SK-N-SH treated with all-trans-retinoic acid at 6 μM for 48 hours (cell line): ENCODE data around the gene NELFCD.

ENCODE experiments used
- ATAC-seq: fragments of 200-7000 bp; cut with Tn5 transposase; 3 replicates; pipeline ENCODE4 v1.9.1; 2020; ENCODE audit warnings: mild to moderate bottlenecking, moderate library complexity
- ARNTL ChIP-seq: fragments of 450-650 bp; formaldehyde crosslinking; IDR thresholded peaks from 2 replicates; pipeline ENCODE4 v1.5.0; 2020; ENCODE audit warnings: low read depth, mild to moderate bottlenecking, moderate library complexity, borderline replicate concordance
- BACH2 ChIP-seq: fragments of 250-450 bp; sonication (Bioruptor Pico); IDR thresholded peaks from 2 replicates; pipeline ENCODE4 v1.9.0; 2021; ENCODE audit warnings: mild to moderate bottlenecking, borderline replicate concordance
- CREB5 ChIP-seq: fragments of 250-450 bp; sonication (Bioruptor Pico); IDR thresholded peaks from 2 replicates; pipeline ENCODE4 v1.5.1; 2020; ENCODE audit warnings: low read depth, mild to moderate bottlenecking, moderate library complexity
- CSDC2 ChIP-seq: fragments of 250-450 bp; sonication (Bioruptor Pico); IDR thresholded peaks from 2 replicates; pipeline ENCODE4 v1.5.0; 2020; ENCODE audit warnings: mild to moderate bottlenecking, moderate library complexity
- CSRNP3 ChIP-seq: fragments of 250-450 bp; sonication (Bioruptor Pico); IDR thresholded peaks from 2 replicates; pipeline ENCODE4 v1.5.1; 2021; ENCODE audit warnings: mild to moderate bottlenecking, moderate library complexity
- ESRRG ChIP-seq: fragments of 250-450 bp; sonication (Bioruptor Pico); IDR thresholded peaks from 2 replicates; pipeline ENCODE4 v1.6.1; 2021; ENCODE audit warnings: mild to moderate bottlenecking
- GLIS3 ChIP-seq: fragments of 250-450 bp; sonication (Bioruptor Pico); IDR thresholded peaks from 2 replicates; pipeline ENCODE4 v1.5.0; 2020; ENCODE audit warnings: mild to moderate bottlenecking, moderate library complexity
- ISL1 ChIP-seq: fragments of 250-450 bp; sonication (Bioruptor Pico); IDR thresholded peaks from 2 replicates; pipeline ENCODE4 v2.1.2; 2022; ENCODE audit warnings: mild to moderate bottlenecking, moderate library complexity
- OSR1 ChIP-seq: fragments of 250-450 bp; sonication (Bioruptor Pico); IDR thresholded peaks from 2 replicates; pipeline ENCODE4 v1.8.0; 2022; ENCODE audit warnings: moderate library complexity, mild to moderate bottlenecking, inconsistent platforms
- POU6F1 ChIP-seq: fragments of 250-450 bp; sonication (Bioruptor Pico); IDR thresholded peaks from 2 replicates; pipeline ENCODE4 v1.8.0; 2021; ENCODE audit warnings: low read depth, mild to moderate bottlenecking, moderate library complexity, borderline replicate concordance
- PPARA ChIP-seq: fragments of 250-450 bp; sonication (Bioruptor Pico); IDR thresholded peaks from 2 replicates; pipeline ENCODE4 v1.5.0; 2020; ENCODE audit warnings: mild to moderate bottlenecking, borderline replicate concordance
- RARB ChIP-seq: fragments of 250-450 bp; sonication (Bioruptor Pico); IDR thresholded peaks from 2 replicates; pipeline ENCODE4 v1.8.0; 2021; ENCODE audit warnings: mild to moderate bottlenecking, moderate library complexity
- TSHZ2 ChIP-seq: fragments of 250-450 bp; sonication (Bioruptor Pico); IDR thresholded peaks from 2 replicates; pipeline ENCODE4 v1.5.0; 2020; ENCODE audit warnings: mild to moderate bottlenecking, moderate library complexity
- ZC3H10 ChIP-seq: fragments of 250-450 bp; sonication (Bioruptor Pico); IDR thresholded peaks from 2 replicates; pipeline ENCODE4 v1.5.1; 2021; ENCODE audit warnings: mild to moderate bottlenecking, moderate library complexity
- ZFP3 ChIP-seq: fragments of 250-450 bp; sonication (Bioruptor Pico); IDR thresholded peaks from 2 replicates; pipeline ENCODE4 v1.5.0; 2020; ENCODE audit warnings: mild to moderate bottlenecking, moderate library complexity
- ZFP30 ChIP-seq: fragments of 450-650 bp; formaldehyde crosslinking; IDR thresholded peaks from 2 replicates; pipeline ENCODE4 v1.5.0; 2022; ENCODE audit warnings: mild to moderate bottlenecking, moderate library complexity
- ZNF565 ChIP-seq: fragments of 450-650 bp; formaldehyde crosslinking; conservative IDR thresholded peaks from 2 replicates; pipeline ENCODE4 v1.5.0; 2020; ENCODE audit warnings: low read depth, mild to moderate bottlenecking, moderate library complexity
- ZNF8 ChIP-seq: fragments of 450-650 bp; formaldehyde crosslinking; IDR thresholded peaks from 2 replicates; pipeline ENCODE4 v1.5.0; 2020; ENCODE audit warnings: mild to moderate bottlenecking, moderate library complexity

The NELFCD gene

GRCh38 chr20:58989196-58989595, 8.1 kb downstream of the NELFCD start (continued):
- TF ChIP-seq TSHZ2 (CRISPR knock-in tag): no peak
- TF ChIP-seq ZNF565 (CRISPR knock-in tag): no peak

GRCh38 chr20:58990651-58991445, 9.8 kb downstream of the NELFCD start:
- ATAC-seq: no peak
- no peak for TF ChIP-seq BACH2 (CRISPR knock-in tag)
- TF ChIP-seq RARB: no peak
- no peak for TF ChIP-seq ARNTL (CRISPR knock-in tag)
- TF ChIP-seq ZFP30: no peak
- no peak for TF ChIP-seq PPARA (CRISPR knock-in tag)
- TF ChIP-seq CREB5: no peak
- TF ChIP-seq ZC3H10: no peak
- no peak for TF ChIP-seq POU6F1 (CRISPR knock-in tag)
- TF ChIP-seq, all 23 proteins: peak for 0

GRCh38 chr20:58991715-58992114, 10.7 kb downstream of the NELFCD start:
- no peak for ATAC-seq
- TF ChIP-seq ZFP30 (no peak), GLIS3 (CRISPR knock-in tag) (no peak), ZNF8 (CRISPR knock-in tag) (no peak), ZFP3 (CRISPR knock-in tag) (no peak), BACH2 (CRISPR knock-in tag) (no peak), TSHZ2 (CRISPR knock-in tag) (no peak), ZNF565 (CRISPR knock-in tag) (no peak), ESRRG (CRISPR knock-in tag) (no peak), POU6F1 (CRISPR knock-in tag) (no peak), CREB5 (no peak), ARNTL (CRISPR knock-in tag) (no peak), OSR1 (CRISPR knock-in tag) (no peak), CSDC2 (no peak), ISL1 (CRISPR knock-in tag) (no peak), CSRNP3 (no peak), ZC3H10 (no peak)
